Sigmoid colon (tissue), 7 donors: ENCODE results near the gene ECSCR. TPM values are rescaled to one million over a fixed set of nuclear protein-coding genes. Genes with fewer than 3 reads are reported as not detected.

Experiments
- DNase-seq: peaks from one replicate; pipeline ENCODE4 v3.0.0-alpha.2; 2019
- H3K27ac ChIP-seq, 4 donors: fragments of 200-600 bp; sonication (generic); one replicate each; pipeline ENCODE4 v1.5.1; 2016 to 2019; ENCODE audit warnings: mild to moderate bottlenecking in 1 of 4
- H3K27me3 ChIP-seq, 3 donors: fragments of 200-600 bp; sonication (generic); one replicate each; pipeline ENCODE4 v1.5.1; 2019; ENCODE audit warnings: mild to moderate bottlenecking in 1 of 3
- H3K36me3 ChIP-seq, 4 donors: fragments of 200-600 bp; sonication (generic); one replicate each; pipeline ENCODE4 v1.5.1; 2016 to 2019
- H3K4me1 ChIP-seq, 4 donors: fragments of 200-600 bp; sonication (generic); one replicate each; pipeline ENCODE4 v1.5.1; 2017 to 2019
- H3K4me3 ChIP-seq, 4 donors: fragments of 200-600 bp; sonication (generic); one replicate each; pipeline ENCODE4 v1.5.1; 2017 to 2019; ENCODE audit warnings: mild to moderate bottlenecking in 2 of 4, moderate library complexity in 1 of 4
- H3K9me3 ChIP-seq, 4 donors: fragments of 200-600 bp in 3 of 4; sonication (generic) in 3 of 4; one replicate each; pipeline versions ENCODE4 v1.5.1 to v1.6.1; 2013 to 2019
- EP300 ChIP-seq, 4 donors: sonication (generic); formaldehyde crosslinking; IDR thresholded peaks; one replicate each; pipeline ENCODE4 v1.6.1; 2017; ENCODE audit warnings: antibody characterized with exemption in 4 of 4
- POLR2A ChIP-seq, 2 donors: fragments of 450-650 bp; IDR thresholded peaks; one replicate each; pipeline ENCODE4 v1.6.1; 2016; ENCODE audit warnings: antibody characterized with exemption in 2 of 2, mild to moderate bottlenecking in 2 of 2, moderate library complexity in 2 of 2
- POLR2AphosphoS5 ChIP-seq, 4 donors: sonication (generic); formaldehyde crosslinking; IDR thresholded peaks; one replicate each; pipeline ENCODE4 v1.6.1; 2017; ENCODE audit warnings: antibody characterized with exemption in 4 of 4
- WGBS, 2 donors: extraction: QIAGEN DNeasy Blood & Tissue Kit; methylation state at CpG; one replicate each; pipeline ENCODE4 v1.1.7; 2013; 5-methylcytosine and 5-hydroxymethylcytosine counted together
- intact Hi-C: fragments of 100-400 bp; cut with DNase I; formaldehyde crosslinking; loops from one replicate; pipeline ENCODE4 v1.15.1; 2023
- polyA plus RNA-seq, 3 donors: library from polyadenylated mRNA; stranded (reverse); fragments of 200-250 nt; gene quantifications; one replicate each; pipeline ENCODE4 v1.2.3, GENCODE V29; 2013
- small RNA-seq, 3 donors: library from RNA; depleted of rRNA; stranded (forward); fragments of <200 nt; gene quantifications; one replicate each; pipeline ENCODE3, GENCODE V24; 2016
- total RNA-seq, 4 donors: library from RNA; depleted of rRNA; stranded (reverse); fragments of >200 nt; gene quantifications; one replicate each; pipeline ENCODE4 v1.1.0, GENCODE V29; 2016
- TF ChIP-seq, protein P1 (sequence below), 4 experiments: fragments of 450-650 bp in 3 of 4; fragments of 200-600 bp in 1 of 4; IDR thresholded peaks; one replicate each; pipeline ENCODE4 v1.5.1; 2016 to 2019; ENCODE audit warnings: antibody characterized with exemption in 4 of 4, mild to moderate bottlenecking in 3 of 4, moderate library complexity in 2 of 4
- donor health status: healthy with polysubstance abuse.
- donor health status: Bipolar disorder and iron deficiency.
- donor health status: healthy.

The ECSCR gene
- total and polyA plus RNA-seq, 7 donors: 2.5 to 16.6 (median 13.7) TPM

DNA sequence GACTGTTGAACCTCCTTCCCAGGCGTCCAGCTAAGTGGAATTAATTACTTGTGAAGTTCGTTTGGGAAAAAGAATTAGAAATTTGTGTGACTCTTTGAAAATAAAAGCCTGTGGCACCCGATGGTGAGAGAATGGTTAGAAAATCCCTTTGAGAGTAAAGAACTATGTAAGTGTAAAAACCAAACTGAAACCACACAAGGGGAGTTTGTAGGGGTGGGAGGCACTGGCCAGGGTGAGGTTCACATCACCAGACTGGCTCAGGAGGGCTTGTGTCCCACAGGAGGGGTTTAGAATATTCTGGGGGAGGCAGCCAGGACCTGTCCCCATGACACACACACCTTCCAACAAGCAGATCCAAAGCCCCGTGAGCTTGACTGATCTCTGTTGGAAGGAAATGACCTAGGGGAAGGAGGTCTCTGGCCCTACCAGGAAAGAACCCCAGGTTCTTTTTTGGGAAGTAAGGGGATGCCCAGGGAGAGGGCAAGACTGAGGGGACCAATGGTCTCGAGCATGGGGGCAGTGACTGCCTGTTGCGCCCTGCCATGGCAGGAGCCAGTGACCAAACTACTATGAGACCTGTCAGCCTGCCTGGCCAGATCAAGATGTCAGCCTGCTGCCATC, 62.9 kb downstream of the ECSCR start:
- intact Hi-C loops: loop anchor here (5.0 kb wide), 1 partner anchor 57 kb away; the partner anchor contains the start of gene PAIP2
- Histone ChIP-seq H3K4me1 (peaks cover 0 to 20% (median 18%) of the 10 kb centered on the region in 4 donors), H3K27ac (no peak overlapping the region), H3K36me3 (no peaks in the 10 kb centered on the region), H3K9me3 (no peaks in the 10 kb centered on the region), H3K4me3 (no peak overlapping the region), H3K27me3 (peaks cover 5 to 20% (median 14%) of the 10 kb centered on the region in 3 donors)
- 84 to 88% methylated on average over 6 of the region's 6 CpGs for WGBS, 2 donors
- TF ChIP-seq, protein P1, sequence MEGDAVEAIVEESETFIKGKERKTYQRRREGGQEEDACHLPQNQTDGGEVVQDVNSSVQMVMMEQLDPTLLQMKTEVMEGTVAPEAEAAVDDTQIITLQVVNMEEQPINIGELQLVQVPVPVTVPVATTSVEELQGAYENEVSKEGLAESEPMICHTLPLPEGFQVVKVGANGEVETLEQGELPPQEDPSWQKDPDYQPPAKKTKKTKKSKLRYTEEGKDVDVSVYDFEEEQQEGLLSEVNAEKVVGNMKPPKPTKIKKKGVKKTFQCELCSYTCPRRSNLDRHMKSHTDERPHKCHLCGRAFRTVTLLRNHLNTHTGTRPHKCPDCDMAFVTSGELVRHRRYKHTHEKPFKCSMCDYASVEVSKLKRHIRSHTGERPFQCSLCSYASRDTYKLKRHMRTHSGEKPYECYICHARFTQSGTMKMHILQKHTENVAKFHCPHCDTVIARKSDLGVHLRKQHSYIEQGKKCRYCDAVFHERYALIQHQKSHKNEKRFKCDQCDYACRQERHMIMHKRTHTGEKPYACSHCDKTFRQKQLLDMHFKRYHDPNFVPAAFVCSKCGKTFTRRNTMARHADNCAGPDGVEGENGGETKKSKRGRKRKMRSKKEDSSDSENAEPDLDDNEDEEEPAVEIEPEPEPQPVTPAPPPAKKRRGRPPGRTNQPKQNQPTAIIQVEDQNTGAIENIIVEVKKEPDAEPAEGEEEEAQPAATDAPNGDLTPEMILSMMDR (IDR thresholded peaks at IDR 0.05): no peak
- TF ChIP-seq EP300 (IDR thresholded peaks at IDR 0.05) (no peak), POLR2A (IDR thresholded peaks at IDR 0.05) (no peak), POLR2AphosphoS5 (IDR thresholded peaks at IDR 0.05) (no peak)
- no peak for DNase-seq

Small RNAs within 50 kb of the gene (small RNA-seq; reads per million reads assigned to genes)
- gene RNU5B-4P: 0 reads per million in 3 donors

Other genes with a start within 250 kb of the ECSCR start
- 100 to 1,000 TPM; 194 to 272 (median 228) TPM for gene MATR3, start 169.0 kb downstream of the ECSCR start, total RNA-seq
- gene MATR3, start 169.0 kb downstream of the ECSCR start, polyA plus RNA-seq: 100 to 1,000 TPM in 1 of 3 donors, 10 to 100 TPM in 2; 60.8 to 114 (median 66.1) TPM
- 100 to 1,000 TPM in 2 of 4 donors, 10 to 100 TPM in 2; 96.5 to 146 (median 109) TPM for gene PAIP2, start 120.9 kb downstream of the ECSCR start, total RNA-seq
- 100 to 1,000 TPM in 1 of 3 donors, 10 to 100 TPM in 2; 70.7 to 104 (median 78.7) TPM for gene PAIP2, start 120.9 kb downstream of the ECSCR start, polyA plus RNA-seq
- not detected for gene SLC23A1, start 79.4 kb downstream of the ECSCR start, total RNA-seq
- 1 to 10 TPM in 2 of 3 donors, under 1 TPM in 1; 0.60 to 2.1 (median 1.7) TPM for gene SLC23A1, start 79.4 kb downstream of the ECSCR start, polyA plus RNA-seq
- gene MZB1, start 72.8 kb downstream of the ECSCR start, total RNA-seq: 1 to 10 TPM in 1 of 4 donors, not detected in 3; 2.2 TPM
- gene MZB1, start 72.8 kb downstream of the ECSCR start, polyA plus RNA-seq: 10 to 100 TPM in 1 of 3 donors, 1 to 10 TPM in 2; 2.4 to 29.2 (median 3.9) TPM
- gene PROB1, start 67.6 kb downstream of the ECSCR start, total RNA-seq: under 1 TPM; 0.16 to 0.55 (median 0.31) TPM
- gene PROB1, start 67.6 kb downstream of the ECSCR start, polyA plus RNA-seq: 1 to 10 TPM in 1 of 3 donors, under 1 TPM in 2; under 0.01 to 1.8 (median 0.69) TPM
- gene SPATA24, start 58.7 kb downstream of the ECSCR start, total RNA-seq: 1 to 10 TPM; 1.4 to 7.9 (median 2.0) TPM
- 1 to 10 TPM; 7.3 to 9.0 (median 7.9) TPM for gene SPATA24, start 58.7 kb downstream of the ECSCR start, polyA plus RNA-seq
- 10 to 100 TPM in 2 of 4 donors, 1 to 10 TPM in 2; 6.8 to 12.5 (median 10.0) TPM for gene DNAJC18, start 23.2 kb downstream of the ECSCR start, total RNA-seq
- 1 to 10 TPM; 1.2 to 2.8 (median 1.8) TPM for gene DNAJC18, start 23.2 kb downstream of the ECSCR start, polyA plus RNA-seq
- not detected for gene SMIM33, start 8.3 kb upstream of the ECSCR start, total RNA-seq
- gene SMIM33, start 8.3 kb upstream of the ECSCR start, polyA plus RNA-seq: 1 to 10 TPM; 4.7 to 5.1 (median 4.8) TPM
- 10 to 100 TPM; 14.6 to 53.8 (median 22.7) TPM for gene STING1, start 20.0 kb upstream of the ECSCR start, total RNA-seq
- 10 to 100 TPM in 1 of 3 donors, 1 to 10 TPM in 2; 5.5 to 63.5 (median 8.4) TPM for gene STING1, start 20.0 kb upstream of the ECSCR start, polyA plus RNA-seq
- gene UBE2D2, start 98.6 kb upstream of the ECSCR start, total RNA-seq: 10 to 100 TPM; 61.5 to 93.0 (median 69.7) TPM
- gene UBE2D2, start 98.6 kb upstream of the ECSCR start, polyA plus RNA-seq: 100 to 1,000 TPM; 113 to 177 (median 146) TPM
- 10 to 100 TPM; 16.7 to 25.3 (median 18.5) TPM for gene CXXC5, start 185.6 kb upstream of the ECSCR start, total RNA-seq
- gene CXXC5, start 185.6 kb upstream of the ECSCR start, polyA plus RNA-seq: 10 to 100 TPM; 15.7 to 30.0 (median 28.1) TPM